Measurements from ENCODE around the gene PROK1.

The PROK1 gene

DNA sequence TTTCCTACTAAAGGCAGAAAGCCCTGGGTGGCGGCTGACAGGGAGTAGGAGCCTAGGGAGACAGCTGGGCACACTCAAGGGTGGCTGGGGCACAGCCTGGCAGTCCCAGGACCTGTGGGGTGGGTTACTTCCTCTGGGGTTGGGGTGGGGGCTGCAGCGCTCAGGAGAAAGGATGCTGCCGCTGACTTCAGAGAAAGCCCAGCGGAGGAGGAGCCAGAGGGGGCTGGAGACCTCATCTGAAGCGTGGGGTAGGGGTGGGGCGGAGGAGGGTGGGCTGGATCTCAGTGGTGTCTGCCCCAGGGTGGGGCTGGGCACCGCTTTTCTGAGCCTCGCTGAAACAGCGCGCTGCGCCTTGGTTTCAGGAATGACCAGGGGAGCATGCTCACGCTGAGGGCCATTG, 37.2 kb downstream of the PROK1 start:
- TF ChIP-seq, protein P1, sequence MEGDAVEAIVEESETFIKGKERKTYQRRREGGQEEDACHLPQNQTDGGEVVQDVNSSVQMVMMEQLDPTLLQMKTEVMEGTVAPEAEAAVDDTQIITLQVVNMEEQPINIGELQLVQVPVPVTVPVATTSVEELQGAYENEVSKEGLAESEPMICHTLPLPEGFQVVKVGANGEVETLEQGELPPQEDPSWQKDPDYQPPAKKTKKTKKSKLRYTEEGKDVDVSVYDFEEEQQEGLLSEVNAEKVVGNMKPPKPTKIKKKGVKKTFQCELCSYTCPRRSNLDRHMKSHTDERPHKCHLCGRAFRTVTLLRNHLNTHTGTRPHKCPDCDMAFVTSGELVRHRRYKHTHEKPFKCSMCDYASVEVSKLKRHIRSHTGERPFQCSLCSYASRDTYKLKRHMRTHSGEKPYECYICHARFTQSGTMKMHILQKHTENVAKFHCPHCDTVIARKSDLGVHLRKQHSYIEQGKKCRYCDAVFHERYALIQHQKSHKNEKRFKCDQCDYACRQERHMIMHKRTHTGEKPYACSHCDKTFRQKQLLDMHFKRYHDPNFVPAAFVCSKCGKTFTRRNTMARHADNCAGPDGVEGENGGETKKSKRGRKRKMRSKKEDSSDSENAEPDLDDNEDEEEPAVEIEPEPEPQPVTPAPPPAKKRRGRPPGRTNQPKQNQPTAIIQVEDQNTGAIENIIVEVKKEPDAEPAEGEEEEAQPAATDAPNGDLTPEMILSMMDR (IDR thresholded peaks at IDR 0.05; ENCODE audit: low read depth, low read length, missing control alignments): no peak
- in situ Hi-C loops (cut with HindIII; ENCODE audit: low pct_ligation_motif_present, low sequenced_read_pairs): no loop called here

DNA sequence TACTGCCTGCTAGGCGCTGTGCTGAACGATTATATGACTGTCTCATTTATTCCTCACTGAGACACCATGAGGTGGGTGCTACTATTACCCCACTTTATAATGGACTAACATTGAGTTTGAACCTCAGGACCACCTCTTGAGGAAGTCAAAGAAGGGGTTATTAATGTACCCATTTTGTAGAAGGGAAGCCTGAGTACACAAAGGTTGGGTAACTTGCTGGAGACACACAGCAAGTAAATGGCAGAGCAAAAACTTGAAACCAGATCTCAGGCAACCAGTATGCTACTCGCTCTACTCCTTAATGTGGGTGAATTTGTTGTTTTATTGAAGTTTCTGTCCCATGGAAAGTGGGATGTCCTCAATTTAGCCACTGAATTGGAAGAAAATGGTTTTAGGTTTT, 37.9 kb downstream of the PROK1 start:
- H3K27ac ChIP-seq: no peak overlapping the region
- H3K27me3 ChIP-seq (replicated peaks): no peaks in the 10 kb centered on the region
- TF ChIP-seq, protein P1 (IDR thresholded peaks at IDR 0.05; ENCODE audit: low read depth, low read length, missing control alignments): no peak
- H3K4me3 ChIP-seq (ENCODE audit: low read depth, low read length): no peak overlapping the region
- DNase-seq: no peak
- in situ Hi-C loops (cut with HindIII; ENCODE audit: low pct_ligation_motif_present, low sequenced_read_pairs): no loop called here
- H3K36me3 ChIP-seq (replicated peaks): no peaks in the 10 kb centered on the region

More for the DNA sequence above, 37.2 kb downstream of the PROK1 start:
- Histone ChIP-seq H3K27ac (no peak overlapping the region), H3K27me3 (replicated peaks) (no peaks in the 10 kb centered on the region), H3K4me3 (ENCODE audit: low read depth, low read length) (no peak overlapping the region), H3K36me3 (replicated peaks) (no peaks in the 10 kb centered on the region)
- no peak for DNase-seq

DNA sequence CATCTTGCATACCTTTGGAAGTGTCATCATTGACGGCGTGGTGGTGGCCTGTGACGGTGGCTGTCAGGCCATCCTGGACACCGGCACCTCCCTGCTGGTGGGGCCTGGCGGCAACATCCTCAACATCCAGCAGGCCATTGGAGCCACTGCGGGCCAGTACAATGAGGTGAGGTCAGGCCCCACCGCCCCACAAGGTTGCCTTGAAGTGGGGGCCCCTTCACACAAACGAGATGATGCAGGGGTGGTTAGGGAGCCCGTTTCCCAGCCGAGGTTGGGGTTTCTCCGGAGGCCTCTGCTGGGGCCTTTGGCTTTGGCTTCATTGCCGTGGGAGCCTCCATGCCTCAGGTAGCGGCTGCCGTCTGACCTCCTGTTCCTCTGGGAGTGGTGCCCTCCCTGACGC, 38.5 kb downstream of the PROK1 start:
- no peak overlapping the region for H3K27ac ChIP-seq
- no peak for DNase-seq
- H3K27me3 ChIP-seq (replicated peaks): no peaks in the 10 kb centered on the region
- H3K4me3 ChIP-seq (ENCODE audit: low read depth, low read length): no peak overlapping the region
- no peaks in the 10 kb centered on the region for H3K36me3 ChIP-seq (replicated peaks)
- TF ChIP-seq, protein P1 (IDR thresholded peaks at IDR 0.05; ENCODE audit: low read depth, low read length, missing control alignments): no peak
- in situ Hi-C loops (cut with HindIII; ENCODE audit: low pct_ligation_motif_present, low sequenced_read_pairs): no loop called here

DNA sequence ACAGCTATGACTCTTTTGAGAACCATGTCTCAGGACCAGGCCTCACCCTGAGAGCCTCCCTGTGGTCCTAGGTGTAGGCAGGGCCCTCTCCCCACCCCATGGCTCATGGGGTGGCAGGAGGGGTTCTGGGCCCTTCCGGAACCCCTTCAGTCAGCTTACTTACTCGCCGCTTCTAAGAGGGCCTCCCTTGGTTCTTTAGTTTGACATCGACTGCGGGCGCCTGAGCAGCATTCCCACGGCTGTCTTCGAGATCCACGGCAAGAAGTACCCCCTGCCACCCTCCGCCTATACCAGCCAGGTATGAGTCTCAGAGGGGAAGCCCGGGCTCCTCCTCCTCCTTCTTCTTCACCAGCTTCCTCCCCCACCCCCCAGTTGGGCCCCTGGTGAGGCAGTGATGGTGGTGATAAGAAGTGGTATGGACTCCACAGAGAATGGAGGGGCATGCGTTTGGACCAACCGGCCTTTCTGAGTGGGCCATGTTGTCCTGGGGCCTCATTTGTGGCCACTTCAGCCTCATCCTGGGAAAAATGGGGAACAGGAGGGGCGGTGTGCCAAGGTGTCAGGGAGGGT, 39.1 kb downstream of the PROK1 start:
- Histone ChIP-seq H3K27ac (no peak overlapping the region), H3K36me3 (replicated peaks) (no peaks in the 10 kb centered on the region), H3K27me3 (replicated peaks) (no peaks in the 10 kb centered on the region), H3K4me3 (ENCODE audit: low read depth, low read length) (no peak overlapping the region)
- in situ Hi-C loops (cut with HindIII; ENCODE audit: low pct_ligation_motif_present, low sequenced_read_pairs): no loop called here
- TF ChIP-seq, protein P1 (IDR thresholded peaks at IDR 0.05; ENCODE audit: low read depth, low read length, missing control alignments): no peak
- no peak for DNase-seq

DNA sequence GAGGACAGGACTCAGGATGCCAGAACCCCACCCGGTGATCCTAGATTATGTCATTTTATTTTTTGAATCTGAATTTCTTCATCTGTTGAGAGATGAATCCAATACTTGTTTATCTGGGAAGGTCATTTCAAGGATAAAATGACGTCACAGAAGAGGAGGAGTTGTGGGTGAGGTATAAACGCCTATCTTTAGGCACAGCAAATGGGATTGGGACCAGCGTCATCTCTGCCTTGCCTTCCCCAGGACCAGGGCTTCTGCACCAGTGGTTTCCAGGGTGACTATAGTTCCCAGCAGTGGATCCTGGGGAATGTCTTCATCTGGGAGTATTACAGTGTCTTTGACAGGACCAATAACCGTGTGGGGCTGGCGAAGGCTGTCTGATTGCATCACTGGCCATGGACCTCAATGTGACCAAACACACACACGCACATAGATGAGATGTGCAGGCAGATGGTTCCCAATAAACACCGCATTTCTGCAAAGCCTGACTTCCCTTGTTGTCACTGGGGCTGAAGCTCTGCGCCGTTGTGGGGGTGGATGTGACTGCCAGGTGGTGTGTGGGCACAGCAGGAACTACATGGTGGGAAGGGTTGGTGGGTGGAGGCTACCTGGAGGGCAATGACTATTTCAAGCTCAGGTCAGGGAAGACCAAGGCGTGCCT, 40.0 kb downstream of the PROK1 start:
- no peaks in the 10 kb centered on the region for H3K36me3 ChIP-seq (replicated peaks)
- no peak for DNase-seq
- TF ChIP-seq, protein P1 (IDR thresholded peaks at IDR 0.05; ENCODE audit: low read depth, low read length, missing control alignments): no peak
- no peak overlapping the region for H3K27ac ChIP-seq
- no peak overlapping the region for H3K4me3 ChIP-seq (ENCODE audit: low read depth, low read length)
- in situ Hi-C loops (cut with HindIII; ENCODE audit: low pct_ligation_motif_present, low sequenced_read_pairs): no loop called here
- H3K27me3 ChIP-seq (replicated peaks): no peaks in the 10 kb centered on the region

DNA sequence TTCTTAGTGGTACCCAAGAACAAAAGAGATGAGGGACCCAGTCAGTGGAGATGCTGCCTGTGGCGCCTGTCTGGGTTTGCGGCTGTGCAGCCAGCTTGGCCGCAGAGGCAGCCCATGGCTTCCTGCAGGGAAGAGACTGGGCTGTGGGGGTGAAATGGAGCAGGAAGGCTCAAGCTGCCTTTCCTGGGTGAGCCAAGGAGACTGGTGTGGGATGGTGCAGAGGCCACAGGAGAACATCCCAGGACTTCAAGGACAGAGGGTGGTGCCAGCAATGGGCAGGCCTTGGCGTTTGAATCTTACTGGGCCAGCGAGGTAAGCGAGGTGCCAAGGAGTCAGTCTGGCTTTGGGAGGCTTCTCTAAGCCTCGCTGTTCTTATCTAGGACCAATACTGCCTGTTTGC, 41.6 kb downstream of the PROK1 start:
- H3K4me3 ChIP-seq (ENCODE audit: low read depth, low read length): no peak overlapping the region
- TF ChIP-seq, protein P1 (IDR thresholded peaks at IDR 0.05; ENCODE audit: low read depth, low read length, missing control alignments): no peak
- H3K27me3 ChIP-seq (replicated peaks): no peaks in the 10 kb centered on the region
- DNase-seq: no peak
- in situ Hi-C loops (cut with HindIII; ENCODE audit: low pct_ligation_motif_present, low sequenced_read_pairs): no loop called here
- H3K36me3 ChIP-seq (replicated peaks): no peaks in the 10 kb centered on the region
- H3K27ac ChIP-seq: no peak overlapping the region

Measured in brain microvascular endothelial cell (primary cell).